Astrocyte (in vitro differentiated cells and primary cell): ENCODE data around the gene HP. TPM values are rescaled to one million over a fixed set of nuclear protein-coding genes. Genes with fewer than 3 reads are reported as not detected.

Experiments
- DNase-seq: peaks from one replicate; pipeline ENCODE4 v3.0.0-alpha.2; 2010; ENCODE audit warnings: low read depth
- FAIRE-seq: peaks from 2 replicates; lab custom pipeline; 2011; peaks lifted over from hg19 to GRCh38; lab: Jason Lieb, UNC
- H2AFZ ChIP-seq: 2 replicates; pipeline ENCODE4 v1.6.0; 2012; ENCODE audit warnings: low read depth, low read length, inconsistent platforms
- H3K27ac ChIP-seq: 2 replicates; pipeline ENCODE4 v1.5.1; 2011; ENCODE audit warnings: low read depth, low read length, inconsistent platforms
- H3K27me3 ChIP-seq: 2 replicates; pipeline ENCODE4 v1.6.0; 2011; ENCODE audit warnings: low read length, inconsistent platforms; ENCODE audit not compliant: insufficient read depth
- H3K36me3 ChIP-seq: 2 replicates; pipeline ENCODE4 v1.5.1; 2011; ENCODE audit warnings: low read length, inconsistent platforms; ENCODE audit not compliant: insufficient read depth
- H3K4me1 ChIP-seq: 2 replicates; pipeline ENCODE4 v1.5.1; 2011; ENCODE audit warnings: low read length, inconsistent platforms; ENCODE audit not compliant: insufficient read depth
- H3K4me2 ChIP-seq: 2 replicates; pipeline ENCODE4 v1.6.0; 2012; ENCODE audit warnings: low read length, inconsistent platforms
- H3K4me3 ChIP-seq: 2 replicates; pipeline ENCODE4 v1.5.1; 2011; ENCODE audit warnings: low read depth, mild to moderate bottlenecking, low read length, inconsistent platforms; ENCODE audit not compliant: insufficient read depth
- H3K79me2 ChIP-seq: 2 replicates; pipeline ENCODE4 v1.6.0; 2012; ENCODE audit warnings: mild to moderate bottlenecking, low read length, inconsistent platforms; ENCODE audit not compliant: insufficient read depth
- H3K9ac ChIP-seq: 2 replicates; pipeline ENCODE4 v1.6.0; 2012; ENCODE audit warnings: mild to moderate bottlenecking, low read length, inconsistent platforms
- H3K9me3 ChIP-seq: 2 replicates; pipeline ENCODE4 v1.5.1; 2012; ENCODE audit warnings: low read depth, mild to moderate bottlenecking, low read length, inconsistent platforms; ENCODE audit not compliant: insufficient read depth
- H4K20me1 ChIP-seq: 2 replicates; pipeline ENCODE4 v1.6.0; 2012; ENCODE audit warnings: low read length, inconsistent platforms; ENCODE audit not compliant: insufficient read depth
- H3K27ac Mint-ChIP-seq: one replicate; pipeline ENCODE4 v1.8.0; 2021; ENCODE audit warnings: mild to moderate bottlenecking, mixed read lengths; ENCODE audit not compliant: unreplicated experiment
- H3K27me3 Mint-ChIP-seq: one replicate; pipeline ENCODE4 v1.8.0; 2021; ENCODE audit warnings: low read depth, mixed read lengths; ENCODE audit not compliant: unreplicated experiment
- H3K36me3 Mint-ChIP-seq: one replicate; pipeline ENCODE4 v1.8.0; 2021; ENCODE audit warnings: low read depth, mixed read lengths; ENCODE audit not compliant: unreplicated experiment
- H3K4me1 Mint-ChIP-seq: one replicate; pipeline ENCODE4 v1.8.0; 2021; ENCODE audit warnings: low read depth, mixed read lengths; ENCODE audit not compliant: unreplicated experiment
- H3K4me3 Mint-ChIP-seq: one replicate; pipeline ENCODE4 v1.8.0; 2021; ENCODE audit warnings: mild to moderate bottlenecking, moderate library complexity, mixed read lengths; ENCODE audit not compliant: unreplicated experiment
- H3K9me3 Mint-ChIP-seq: one replicate; pipeline ENCODE4 v1.8.0; 2021; ENCODE audit warnings: mild to moderate bottlenecking, mixed read lengths; ENCODE audit not compliant: unreplicated experiment
- CTCF ChIP-seq: IDR thresholded peaks from 2 replicates; pipeline ENCODE4 v1.5.1; 2011; ENCODE audit warnings: low read depth, mild to moderate bottlenecking, inconsistent platforms, low read length, moderate library complexity; ENCODE audit not compliant: insufficient read depth
- EZH2 ChIP-seq: IDR thresholded peaks from 2 replicates; pipeline ENCODE4 v1.6.1; 2012; ENCODE audit warnings: mild to moderate bottlenecking, low read length, inconsistent platforms; ENCODE audit not compliant: insufficient read depth
- total RNA-seq: library from RNA; stranded (reverse); gene quantifications from 2 replicates; pipeline ENCODE4 v1.2.1, GENCODE V29; 2021

HP gene
- total RNA-seq, 1 donor from 2014 or later, result not detected

- H3K4me2 ChIP-seq, result no peak overlapping the region
- no peaks in the 10 kb centered on the region for H3K9me3 ChIP-seq
- H4K20me1 ChIP-seq, result peaks cover 3% of the 10 kb centered on the region
- H3K79me2 ChIP-seq, result no peaks in the 10 kb centered on the region
- Mint-ChIP-seq H3K36me3 (peaks cover 27% of the 10 kb centered on the region), H3K9me3 (no peaks in the 10 kb centered on the region), H3K4me1 (no peaks in the 10 kb centered on the region), H3K27ac (no peak overlapping the region), H3K4me3 (no peak overlapping the region), H3K27me3 (no peaks in the 10 kb centered on the region)
- no peak overlapping the region for H2AFZ ChIP-seq
- H3K4me1 ChIP-seq, result no peaks in the 10 kb centered on the region
- H3K9ac ChIP-seq, result no peak overlapping the region
- H3K4me3 ChIP-seq, result no peak overlapping the region
- FAIRE-seq (no peak), DNase-seq (no peak)
- no peaks in the 10 kb centered on the region for H3K27me3 ChIP-seq
- TF ChIP-seq EZH2 (no peak), CTCF (no peak)
- peaks cover 48% of the 10 kb centered on the region for H3K36me3 ChIP-seq
- no peak overlapping the region for H3K27ac ChIP-seq
Measured at GRCh38 chr16:72105978-72106377, 51.7 kb downstream of the HP start.

GRCh38 chr16:72107371-72107770 is 53.1 kb downstream of the HP start:
- H3K4me1 ChIP-seq, result no peaks in the 10 kb centered on the region
- TF ChIP-seq EZH2 (no peak), CTCF (no peak)
- H3K79me2 ChIP-seq, result no peaks in the 10 kb centered on the region
- no peak overlapping the region for H3K27ac ChIP-seq
- H3K4me2 ChIP-seq, result no peak overlapping the region
- no peak overlapping the region for H3K4me3 ChIP-seq
- H3K27me3 ChIP-seq, result no peaks in the 10 kb centered on the region
- Mint-ChIP-seq H3K36me3 (peaks cover 29% of the 10 kb centered on the region), H3K9me3 (no peaks in the 10 kb centered on the region), H3K4me3 (no peak overlapping the region), H3K27me3 (no peaks in the 10 kb centered on the region), H3K4me1 (no peaks in the 10 kb centered on the region), H3K27ac (no peak overlapping the region)
- no peak overlapping the region for H3K9ac ChIP-seq
- DNase-seq, result no peak
- FAIRE-seq, result no peak
- H4K20me1 ChIP-seq, result no peaks in the 10 kb centered on the region
- H3K36me3 ChIP-seq, result peaks cover 41% of the 10 kb centered on the region
- H3K9me3 ChIP-seq, result no peaks in the 10 kb centered on the region
- no peak overlapping the region for H2AFZ ChIP-seq

GRCh38 chr16:72108353-72109102 is 54.2 kb downstream of the HP start:
- no peak overlapping the region for H3K9ac ChIP-seq
- DNase-seq (no peak), FAIRE-seq (no peak)
- no peak overlapping the region for H2AFZ ChIP-seq
- peaks cover 40% of the 10 kb centered on the region for H3K36me3 ChIP-seq
- H3K4me3 Mint-ChIP-seq, result no peak overlapping the region
- H3K9me3 ChIP-seq, result no peaks in the 10 kb centered on the region
- no peak overlapping the region for H3K4me2 ChIP-seq
- no peaks in the 10 kb centered on the region for H3K9me3 Mint-ChIP-seq
- H3K4me3 ChIP-seq, result no peak overlapping the region
- no peaks in the 10 kb centered on the region for H3K27me3 ChIP-seq
- no peaks in the 10 kb centered on the region for H4K20me1 ChIP-seq
- H3K4me1 ChIP-seq, result no peaks in the 10 kb centered on the region
- H3K27ac Mint-ChIP-seq, result no peak overlapping the region
- peaks cover 30% of the 10 kb centered on the region for H3K36me3 Mint-ChIP-seq
- H3K79me2 ChIP-seq, result no peaks in the 10 kb centered on the region
- no peaks in the 10 kb centered on the region for H3K27me3 Mint-ChIP-seq
- H3K27ac ChIP-seq, result no peak overlapping the region
- TF ChIP-seq CTCF, result no peak
- no peak for TF ChIP-seq EZH2
- no peaks in the 10 kb centered on the region for H3K4me1 Mint-ChIP-seq
